HG03520 (cell line): ENCODE measurements around the gene ARHGAP45.
A peak's percentile ranks its signal among the peaks of the same experiment; 100 is the strongest.

Experiments used
- ATAC-seq: cut with Tn5 transposase; IDR thresholded peaks from one replicate; pipeline ENCODE4 v1.9.1; 2021; ENCODE audit warnings: mild to moderate bottlenecking, moderate library complexity; ENCODE audit not compliant: unreplicated experiment

Gene ARHGAP45

DNA sequence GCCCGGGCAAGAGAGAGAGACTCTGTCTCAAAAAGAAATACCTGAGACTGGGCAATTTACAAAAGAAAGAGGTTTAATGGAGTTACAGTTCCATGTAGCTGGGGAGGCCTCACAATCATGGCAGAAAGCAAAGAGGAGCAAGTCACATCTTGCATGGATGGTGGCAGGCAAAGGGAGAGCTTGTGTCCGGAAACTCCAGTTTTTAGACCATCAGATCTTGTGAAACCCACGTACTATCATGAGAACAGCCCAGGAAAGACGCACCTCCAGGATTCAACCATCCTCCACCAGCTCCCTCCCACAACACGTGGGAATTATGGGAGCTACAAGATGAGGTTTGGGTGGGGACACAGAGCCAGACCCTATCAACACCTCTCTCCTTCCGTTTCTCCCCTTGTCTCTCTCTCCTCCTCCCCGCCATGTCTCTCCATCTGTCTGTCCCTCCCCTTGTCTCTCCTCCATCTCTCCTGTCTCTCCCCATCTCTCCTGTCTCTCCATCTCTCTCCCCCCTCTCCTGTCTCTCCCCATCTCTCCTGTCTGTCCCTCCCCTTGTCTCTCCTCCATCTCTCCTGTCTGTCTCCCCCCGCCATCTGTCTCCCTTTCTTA lies 18.2 kb downstream of the ARHGAP45 start:
- no peak for ATAC-seq

DNA sequence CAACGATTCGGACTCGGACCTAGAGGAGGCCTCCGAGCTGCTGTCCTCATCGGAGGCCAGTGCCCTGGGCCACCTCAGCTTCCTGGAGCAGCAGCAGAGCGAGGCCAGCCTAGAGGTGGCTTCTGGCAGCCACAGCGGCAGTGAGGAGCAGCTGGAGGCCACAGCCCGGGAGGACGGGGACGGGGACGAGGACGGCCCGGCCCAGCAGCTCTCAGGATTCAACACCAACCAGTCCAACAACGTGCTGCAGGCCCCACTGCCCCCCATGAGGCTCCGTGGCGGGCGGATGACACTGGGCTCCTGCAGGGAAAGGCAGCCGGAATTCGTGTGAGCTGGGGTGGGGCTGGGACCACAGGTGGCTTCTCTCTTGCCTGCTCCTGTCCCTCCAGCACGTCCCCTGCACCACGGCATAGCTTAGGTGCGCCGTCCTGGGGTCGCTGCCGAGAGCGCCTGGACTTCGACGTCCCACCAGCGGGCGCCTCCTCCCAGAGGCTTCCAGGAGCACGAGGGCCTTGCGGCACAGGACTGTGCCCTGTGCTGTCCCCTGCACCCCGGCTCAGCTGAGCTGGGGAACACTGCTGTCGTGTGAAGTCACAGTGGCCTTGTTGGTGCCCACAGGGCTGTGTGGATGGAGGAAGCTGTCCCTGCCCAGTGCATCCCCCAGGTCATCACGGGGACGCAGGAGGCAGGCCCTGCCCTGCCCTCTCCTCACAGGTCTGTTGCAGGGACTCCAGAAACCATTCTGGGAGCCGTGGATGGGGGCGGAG lies 18.9 kb downstream of the ARHGAP45 start:
- ATAC-seq: no peak

DNA sequence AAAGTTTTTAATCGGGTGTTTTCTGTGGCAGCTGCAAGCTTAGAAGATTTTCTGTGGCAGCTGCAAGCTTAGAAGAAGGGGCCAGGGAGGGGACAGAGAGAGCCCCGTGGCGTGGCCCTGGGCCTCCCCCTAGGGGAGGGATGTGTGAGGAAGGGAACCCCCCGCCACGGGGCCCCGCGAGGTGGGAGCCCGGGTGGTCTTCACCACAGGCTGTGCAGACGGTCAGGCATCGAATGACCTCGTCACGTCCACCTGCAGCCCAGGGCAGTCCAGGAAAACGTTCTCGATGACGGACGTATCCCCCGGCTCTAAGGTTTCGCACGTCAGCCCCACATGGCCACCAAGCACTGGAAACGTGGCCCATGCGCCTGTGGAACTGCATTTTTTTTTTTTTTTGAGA lies 19.6 kb downstream of the ARHGAP45 start:
- ATAC-seq: no peak

DNA sequence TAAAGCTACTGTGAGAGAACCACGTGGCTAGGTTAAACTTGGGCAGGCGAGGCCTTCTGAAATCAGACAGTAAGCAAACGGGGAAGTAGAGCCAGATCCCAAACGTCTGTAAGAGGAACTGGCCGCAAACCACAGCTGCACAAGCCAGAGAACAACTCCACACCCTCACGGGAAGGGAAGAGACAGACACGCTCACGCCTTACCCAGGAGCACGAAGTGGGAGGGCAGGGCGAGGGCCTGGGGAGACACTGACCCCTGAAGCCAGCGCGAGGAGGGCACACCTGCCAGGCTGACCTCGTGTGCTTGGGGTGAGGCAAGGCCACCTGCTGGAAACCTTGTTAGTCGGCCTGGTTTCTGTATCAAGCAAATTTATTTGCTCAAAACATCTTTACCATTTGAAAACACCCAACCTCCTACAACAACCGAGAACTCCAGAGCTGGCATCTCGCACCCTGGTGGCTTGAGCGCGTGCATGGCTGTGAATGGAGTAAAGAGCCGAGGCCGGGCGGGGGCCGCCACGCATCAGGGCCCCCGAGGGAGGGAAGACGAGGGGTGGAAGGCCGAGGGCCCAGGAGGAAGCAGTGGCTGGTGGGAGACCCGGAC lies 20.9 kb downstream of the ARHGAP45 start:
- no peak for ATAC-seq

DNA sequence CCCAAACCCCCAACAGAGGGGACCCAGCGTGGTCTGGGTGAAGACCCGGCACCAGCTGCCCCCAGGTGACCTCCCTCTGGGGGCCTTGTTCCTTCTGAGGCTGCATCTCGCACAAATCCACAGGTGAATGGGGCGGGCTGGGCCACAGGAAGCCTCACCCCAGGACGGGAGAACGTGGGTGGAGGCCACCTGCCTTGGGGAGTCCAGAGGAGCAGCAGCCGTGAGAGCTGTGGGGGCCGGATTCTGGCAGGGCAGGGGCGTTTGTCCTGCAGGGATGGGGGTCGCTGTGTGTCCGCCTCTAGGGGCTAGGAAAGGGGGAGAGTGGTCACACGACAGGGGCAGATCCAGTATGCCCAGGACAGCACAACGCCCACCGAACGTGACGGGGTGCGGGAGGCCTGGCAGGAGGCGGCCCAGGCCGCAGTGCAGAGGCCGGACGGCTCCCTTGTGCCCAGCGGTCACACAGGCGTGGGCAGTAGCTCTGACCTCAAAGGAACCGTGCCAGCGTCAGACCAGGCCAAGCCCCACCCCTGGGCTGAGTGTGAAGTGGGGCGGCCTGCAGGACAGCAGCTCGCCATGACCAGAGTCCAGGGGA lies 21.5 kb downstream of the ARHGAP45 start:
- no peak for ATAC-seq

DNA sequence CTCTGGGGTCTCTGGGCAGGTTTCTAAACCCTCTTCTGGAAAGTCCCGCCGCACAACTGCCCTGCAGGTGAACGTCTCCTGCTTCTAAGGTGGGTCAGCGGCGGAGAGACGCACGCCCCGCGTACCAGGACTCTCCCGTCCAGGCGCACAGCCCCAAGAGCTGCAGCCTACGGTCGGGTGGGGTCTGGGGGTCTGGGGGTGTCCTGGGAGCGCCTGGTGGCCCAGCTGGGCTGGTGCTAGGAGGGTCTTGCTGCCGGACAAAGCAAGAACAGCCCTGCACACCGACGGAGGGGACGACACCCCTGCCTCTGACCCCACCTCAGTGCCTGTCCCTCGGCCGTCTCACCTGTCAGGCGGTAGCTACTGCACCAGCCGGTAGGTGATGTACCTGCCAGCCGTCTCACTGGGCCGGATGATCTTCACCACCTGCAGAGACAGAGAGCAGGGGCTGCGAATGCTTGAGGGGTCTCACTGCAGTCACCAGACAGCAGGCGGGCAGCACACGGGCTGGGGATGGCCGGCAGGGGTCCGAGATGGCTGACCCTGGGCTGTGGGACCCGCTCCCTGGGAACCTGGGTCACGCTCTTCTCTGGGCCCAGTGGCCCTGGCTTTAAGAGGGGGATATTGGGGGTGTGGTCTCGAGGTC lies 22.3 kb downstream of the ARHGAP45 start:
- no peak for ATAC-seq

DNA sequence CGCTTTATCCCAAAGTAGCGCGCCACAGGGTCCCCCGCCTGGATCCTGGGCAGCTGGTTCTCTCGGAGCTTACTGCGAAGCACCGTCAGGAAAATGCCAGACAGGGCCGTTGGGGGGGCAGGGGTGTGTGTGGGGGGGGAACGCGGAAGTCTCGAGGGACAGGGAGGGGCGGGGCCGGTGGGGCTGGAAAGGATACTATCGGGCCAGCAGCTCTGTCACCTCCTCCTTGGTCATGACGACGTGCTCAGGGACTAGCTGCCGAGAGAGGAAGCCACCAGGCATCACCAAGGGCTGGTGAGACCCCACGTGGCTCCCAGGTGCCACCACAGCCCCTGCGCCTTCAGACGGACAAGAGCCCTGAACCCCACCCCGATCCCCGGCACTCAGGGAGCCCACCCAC lies 22.9 kb downstream of the ARHGAP45 start:
- ATAC-seq: no peak

DNA sequence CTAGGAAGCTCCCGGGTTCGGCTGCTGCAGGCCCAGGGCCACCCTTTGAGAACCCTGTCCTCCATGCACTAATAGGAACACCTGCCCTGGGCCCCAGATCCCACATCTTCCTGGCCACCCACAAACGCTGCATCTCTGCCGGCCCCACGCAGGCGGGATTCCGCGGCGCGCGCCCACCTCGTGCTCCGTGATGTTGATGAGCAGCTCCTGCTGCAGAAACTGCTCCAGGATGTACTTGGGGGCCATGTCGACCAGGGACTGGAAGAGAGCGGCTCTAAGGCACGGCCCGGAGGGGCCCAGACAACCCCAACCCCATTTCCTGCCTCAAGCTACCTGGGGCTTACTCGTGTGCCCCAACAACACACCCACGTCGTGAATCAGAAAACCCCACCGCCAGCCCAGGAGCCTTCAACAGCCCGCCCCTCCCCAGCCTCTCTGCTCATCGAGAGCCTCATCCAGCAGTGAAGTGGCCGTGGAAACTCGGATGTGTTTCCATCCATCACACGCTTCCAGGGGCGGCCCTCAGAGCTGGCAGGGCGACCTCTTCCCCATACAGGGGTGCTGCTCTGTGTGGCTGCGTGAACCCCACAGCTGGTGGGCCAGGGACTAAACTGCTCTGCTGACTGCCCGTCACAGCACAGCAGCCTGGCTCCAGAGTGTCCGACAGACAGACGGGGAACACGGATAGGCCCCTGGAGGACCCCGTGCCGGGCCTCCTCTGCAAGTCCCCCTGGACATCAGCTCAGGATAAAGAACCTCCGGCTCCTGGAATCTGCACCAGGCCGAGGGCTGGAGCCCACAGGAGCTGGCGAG lies 24.0 kb downstream of the ARHGAP45 start:
- ATAC-seq: no peak

DNA sequence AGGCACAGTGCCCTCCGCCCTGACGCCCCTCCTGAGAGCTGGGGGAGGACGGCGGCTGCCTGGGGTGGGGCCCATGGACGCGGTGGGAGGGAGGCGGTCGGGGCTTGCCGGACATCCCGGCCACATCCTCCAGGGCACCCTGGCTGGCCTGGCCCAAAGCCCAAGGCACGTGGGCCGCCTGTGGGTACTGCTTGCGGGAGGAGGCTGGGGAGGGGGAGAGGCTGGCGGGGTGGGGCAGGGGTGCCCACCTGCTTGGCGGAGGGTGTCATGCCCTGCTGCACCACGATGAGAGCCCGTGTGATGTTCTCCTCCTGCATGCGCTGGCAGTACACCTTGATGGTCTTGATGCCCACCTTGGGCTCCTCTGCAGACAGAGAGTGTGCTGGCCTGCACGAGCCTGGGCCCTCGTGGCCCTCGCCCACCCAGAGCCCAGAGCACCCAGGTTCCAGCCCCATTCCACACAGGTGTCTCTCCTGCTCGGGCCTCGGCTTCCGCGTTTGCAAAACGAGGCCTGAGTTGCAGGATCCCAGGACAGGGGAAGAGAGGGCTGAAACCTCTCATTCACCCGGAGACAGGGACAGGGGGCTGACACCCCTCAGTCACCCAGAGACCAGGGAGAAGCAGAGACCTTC lies 24.7 kb downstream of the ARHGAP45 start:
- ATAC-seq: no peak

DNA sequence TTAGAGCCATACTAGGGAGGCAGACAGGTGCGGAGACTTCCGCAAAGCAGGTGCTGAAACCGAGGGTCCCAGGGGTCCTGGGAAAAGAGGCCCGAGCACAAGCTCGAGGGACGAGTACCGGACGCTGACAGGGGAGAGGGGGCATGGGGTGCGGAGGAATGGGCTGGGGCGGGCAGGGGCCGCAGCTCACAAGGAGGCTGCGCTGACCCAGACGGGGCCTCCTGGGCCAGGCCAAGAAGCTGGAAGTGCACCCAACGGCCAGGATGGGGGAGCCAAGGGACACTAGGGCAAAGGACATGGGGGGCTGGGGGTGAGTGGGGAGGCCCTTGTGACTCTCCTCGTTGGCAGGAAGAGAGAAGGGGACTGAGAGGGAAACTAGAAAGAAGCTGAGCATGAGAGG lies 26.4 kb downstream of the ARHGAP45 start:
- no peak for ATAC-seq

DNA sequence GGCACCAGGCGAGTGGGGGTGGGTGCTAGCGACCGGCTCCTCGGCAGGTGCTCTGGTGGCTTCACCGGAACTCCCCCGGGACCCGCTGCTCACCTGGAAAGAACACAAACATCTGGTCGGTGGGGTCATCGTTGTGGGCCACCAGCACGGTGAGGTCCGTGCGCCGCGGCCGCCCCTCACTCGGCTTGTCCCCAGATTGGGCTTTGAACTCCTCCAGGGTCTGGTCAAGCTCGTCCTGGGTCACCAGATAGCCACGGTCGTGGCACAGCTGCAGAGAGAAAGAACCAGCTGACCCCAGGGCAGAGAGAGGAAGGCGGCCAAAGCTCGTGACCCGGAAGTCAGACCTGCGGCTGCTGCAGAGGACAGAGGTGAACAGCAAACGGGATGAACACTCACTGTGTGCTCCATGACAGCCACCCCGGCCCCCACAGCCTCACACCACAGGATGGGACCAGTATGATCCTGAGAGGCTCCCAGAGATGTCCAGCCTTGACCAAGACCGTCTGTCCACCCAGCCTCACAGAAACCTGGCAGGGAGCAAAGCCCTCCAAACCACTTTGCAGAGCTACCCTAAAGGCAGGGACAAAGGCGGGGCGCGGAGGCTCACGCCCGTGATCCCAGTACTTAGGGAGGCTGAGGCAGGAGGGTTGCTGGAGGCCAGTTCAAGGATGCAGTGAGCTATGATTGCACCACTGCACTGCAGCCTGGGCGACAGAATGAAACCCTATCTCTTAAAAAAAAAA lies 27.0 kb downstream of the ARHGAP45 start:
- no peak for ATAC-seq

DNA sequence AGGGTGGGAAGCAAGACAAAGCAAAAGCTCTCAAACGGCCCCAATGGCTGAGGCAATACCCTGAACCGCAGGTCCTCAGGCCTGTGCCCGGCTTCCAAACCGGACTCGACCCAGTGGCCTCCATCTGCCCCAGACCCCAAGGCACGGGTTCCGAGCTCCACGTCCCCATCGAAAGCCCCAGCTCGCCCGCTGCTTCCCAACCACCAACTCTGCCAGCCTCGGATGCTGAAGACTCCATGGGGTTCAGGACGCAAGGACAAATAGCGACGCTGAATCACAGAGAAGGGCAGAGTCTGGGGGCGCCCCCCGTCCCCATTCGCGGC lies 27.6 kb downstream of the ARHGAP45 start:
- no peak for ATAC-seq

DNA sequence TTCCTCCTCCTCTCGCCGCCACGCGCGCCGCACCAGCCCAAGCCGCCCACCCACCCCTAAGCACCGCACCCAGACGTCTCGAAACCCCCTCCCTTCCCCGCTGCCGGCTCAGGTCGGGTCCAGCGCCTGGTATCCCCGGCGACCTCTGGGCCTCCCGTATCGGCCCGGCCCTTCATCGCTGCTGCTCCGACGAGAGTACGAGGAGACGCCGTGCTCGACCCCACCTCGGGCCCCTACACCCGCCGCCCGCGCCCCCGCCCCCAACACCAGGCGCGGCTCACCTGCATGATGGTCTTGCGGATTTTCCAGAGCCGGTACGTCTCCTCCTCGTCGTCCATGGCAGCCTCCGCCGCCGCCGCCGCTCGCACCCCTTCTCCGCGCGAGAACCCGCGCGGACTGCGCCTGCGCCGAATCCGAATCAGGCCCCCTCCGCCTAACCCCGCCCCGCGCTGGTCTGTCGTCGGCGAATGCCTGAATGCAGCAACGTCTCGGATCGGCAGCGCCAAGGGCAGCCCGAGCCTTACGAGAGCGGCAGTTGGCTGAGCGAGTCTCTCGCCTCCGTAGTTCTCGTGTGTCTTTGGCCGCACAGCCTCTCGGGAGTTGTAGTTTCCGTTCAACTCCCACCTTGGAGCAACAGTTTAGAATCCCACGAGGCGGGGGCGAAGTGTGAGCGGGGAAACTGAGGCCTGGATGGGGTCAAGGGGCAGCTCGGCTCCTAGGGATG lies 28.2 kb downstream of the ARHGAP45 start, which contains the start of gene POLR2E:
Gene POLR2E, minus strand, starts transcription at position 398 of the 724 bp plus-strand sequence. Its CDS starts 60 bp downstream, at position 338.
- ATAC-seq: peak; percentile 85

DNA sequence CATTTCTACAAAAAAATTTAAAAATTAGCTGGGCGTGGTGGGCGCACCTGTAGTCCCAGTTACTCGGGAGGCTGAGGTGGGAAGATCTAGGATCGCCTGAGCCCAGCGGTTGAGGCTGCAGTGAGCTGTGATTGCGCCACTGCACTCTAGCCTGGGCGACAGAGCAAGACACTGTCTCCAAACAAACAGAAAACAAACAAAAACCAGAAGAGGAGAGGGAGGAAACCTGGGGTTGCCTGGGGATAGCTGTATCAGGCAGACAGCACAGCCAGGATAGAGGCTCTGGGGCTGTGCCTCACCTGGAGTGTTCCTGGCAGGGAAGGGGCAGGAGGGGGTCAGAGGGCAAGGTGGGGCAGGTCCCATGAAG lies 30.8 kb downstream of the ARHGAP45 start:
- ATAC-seq: no peak

DNA sequence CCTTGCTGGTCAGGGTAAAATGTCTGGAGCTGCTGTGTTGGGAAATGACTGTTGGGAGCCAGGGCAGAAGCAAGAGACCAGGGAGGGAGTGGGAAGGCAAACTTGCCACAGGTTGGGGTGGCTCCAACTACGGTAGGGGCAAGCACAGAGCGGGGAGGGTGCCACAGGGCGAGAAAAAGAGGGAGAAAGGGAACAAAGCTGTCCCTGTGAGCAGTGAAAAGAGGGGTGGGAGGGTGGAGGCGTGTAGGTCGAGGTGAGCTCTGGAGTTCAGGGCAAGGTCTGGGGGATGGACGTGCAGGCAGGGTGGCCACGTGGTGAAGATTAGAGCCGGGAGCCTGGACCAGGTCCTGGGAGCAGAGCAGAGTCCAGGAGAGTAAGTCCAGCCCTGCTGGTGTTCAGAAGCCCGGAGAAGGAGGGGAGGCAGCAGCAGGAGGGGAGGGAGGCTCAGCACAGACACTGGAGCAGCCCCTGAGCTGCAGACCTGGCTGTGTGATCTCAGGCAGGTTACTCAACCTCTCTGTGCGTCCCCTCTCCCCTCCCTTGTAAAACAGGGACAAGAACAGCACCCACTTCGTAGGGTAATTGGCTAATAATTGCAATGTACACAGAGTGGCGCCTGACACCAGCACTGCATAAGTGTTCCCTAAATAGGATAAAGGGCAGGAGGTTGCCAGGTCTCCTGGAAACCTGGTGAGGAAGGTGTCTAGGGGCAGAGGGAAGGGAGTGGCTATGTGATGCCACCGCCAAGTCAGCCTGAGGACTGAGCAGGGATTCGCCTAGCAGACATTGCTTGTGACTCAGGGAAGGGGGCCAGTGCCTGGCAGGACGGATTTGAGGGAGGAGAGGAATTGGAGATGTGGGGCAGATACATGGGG lies 31.4 kb downstream of the ARHGAP45 start:
- no peak for ATAC-seq

DNA sequence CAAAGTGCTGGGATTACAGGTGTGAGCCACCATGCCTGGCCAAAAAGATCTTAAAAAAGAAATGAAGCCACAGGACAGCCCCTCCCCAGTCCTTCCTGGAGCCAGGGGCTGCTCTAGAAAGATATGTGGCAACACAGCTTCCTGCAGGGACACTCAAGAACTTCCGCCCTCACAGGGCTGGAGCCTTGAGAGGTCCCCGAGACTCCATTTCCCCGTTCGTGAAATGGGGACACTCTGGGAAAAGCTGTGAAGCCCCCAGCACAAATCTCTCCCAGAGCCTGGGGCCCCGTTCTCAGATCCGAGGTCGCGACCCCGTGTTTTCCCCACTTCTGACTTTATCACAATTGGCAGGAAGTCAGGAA lies 34.4 kb downstream of the ARHGAP45 start:
- no peak for ATAC-seq

DNA sequence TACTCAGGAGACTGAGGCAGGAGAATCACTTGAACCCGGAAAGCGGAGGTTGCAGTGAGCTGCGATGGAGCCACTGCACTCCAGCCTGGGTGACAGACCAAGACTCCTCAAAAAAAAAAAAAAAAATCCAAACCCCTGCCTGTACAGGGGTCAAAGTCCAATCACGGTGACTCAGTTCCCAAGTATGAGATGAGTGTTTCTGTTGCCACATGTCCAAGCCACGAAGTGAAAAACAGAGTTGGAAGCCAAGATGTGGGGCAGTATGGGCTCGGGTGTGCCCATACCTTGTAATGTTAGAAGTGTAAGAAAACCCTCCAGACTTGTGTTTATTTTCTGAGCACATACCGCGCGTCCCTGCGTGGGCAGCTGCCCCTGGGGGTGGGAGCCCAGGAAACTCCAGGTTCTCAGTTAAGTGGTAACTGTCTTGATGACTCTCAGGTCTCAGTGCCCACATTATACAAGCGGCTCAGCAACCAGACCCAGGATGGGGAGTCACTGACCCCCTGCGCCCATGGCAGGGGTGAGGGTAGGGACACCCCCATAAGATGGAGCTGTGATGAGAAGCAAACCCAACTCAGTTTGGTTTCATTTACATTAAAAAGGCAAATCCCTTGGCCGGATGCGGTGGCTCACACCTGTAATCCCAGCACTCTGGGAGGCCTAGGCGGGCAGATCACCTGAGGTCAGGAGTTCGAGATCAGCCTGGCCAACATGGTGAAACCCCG lies 35.6 kb downstream of the ARHGAP45 start:
- ATAC-seq: no peak
